HAP-1 (cell line): ENCODE measurements around the gene PRSS53.
A peak's percentile ranks its signal among the peaks of the same experiment; 100 is the strongest.

Experiments
- DNase-seq, 2 experiments: peaks; one replicate each; pipeline ENCODE4 v3.0.0-alpha.2; 2016 to 2020; ENCODE audit warnings: low spot score in 2 of 2
- H3K27me3 ChIP-seq: fragments of 250-450 bp; sonication (Bioruptor Pico); 2 replicates; pipeline ENCODE4 v1.5.1; 2020; ENCODE audit warnings: low read depth, mild to moderate bottlenecking, moderate library complexity
- H3K36me3 ChIP-seq: fragments of 250-450 bp; sonication (Bioruptor Pico); replicated peaks from 2 replicates; pipeline ENCODE4 v1.5.1; 2020; ENCODE audit warnings: mild to moderate bottlenecking
- H3K4me1 ChIP-seq: fragments of 250-450 bp; sonication (Bioruptor Pico); 2 replicates; pipeline ENCODE4 v1.5.1; 2020; ENCODE audit warnings: mild to moderate bottlenecking
- H3K4me3 ChIP-seq: fragments of 250-450 bp; sonication (Bioruptor Pico); 2 replicates; pipeline ENCODE4 v1.5.1; 2020; ENCODE audit warnings: mild to moderate bottlenecking, moderate library complexity
- H3K9me3 ChIP-seq: fragments of 250-450 bp; sonication (Bioruptor Pico); 2 replicates; pipeline ENCODE4 v1.5.1; 2020; ENCODE audit warnings: mild to moderate bottlenecking, moderate library complexity
- in situ Hi-C: fragments of 300-500 bp; cut with MboI; formaldehyde crosslinking; loops from 3 replicates; pipeline ENCODE4 v1.14.3; 2020; ENCODE audit warnings: low sequenced_read_pairs, inconsistent platforms, mixed read lengths

The PRSS53 gene

DNA sequence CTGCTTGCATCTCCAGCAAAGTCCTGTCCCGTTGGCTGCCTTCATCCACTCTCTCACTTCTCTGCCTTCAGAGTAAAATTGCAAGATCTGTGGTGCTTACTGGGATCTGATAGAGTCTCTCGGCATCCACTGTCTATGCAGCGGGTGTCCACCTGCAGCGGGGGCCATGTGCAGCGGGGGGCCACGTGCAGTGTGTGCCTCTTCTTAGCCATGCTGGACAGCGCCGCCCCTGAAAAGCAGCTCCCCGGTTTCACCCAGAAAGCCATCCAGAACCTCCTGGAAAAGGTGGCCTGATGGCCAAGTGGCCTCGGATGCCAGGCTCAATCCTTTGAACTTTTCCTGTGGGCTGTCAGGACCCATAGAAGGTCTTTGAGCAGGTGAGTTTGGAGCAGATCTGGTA is 45.9 kb downstream of the PRSS53 start:
- Histone ChIP-seq H3K9me3 (no peaks in the 10 kb centered on the region), H3K4me1 (no peaks in the 10 kb centered on the region), H3K4me3 (no peak overlapping the region), H3K27me3 (no peaks in the 10 kb centered on the region), H3K36me3 (no peaks in the 10 kb centered on the region)
- no peak for DNase-seq
- in situ Hi-C loops: no loop called here

DNA sequence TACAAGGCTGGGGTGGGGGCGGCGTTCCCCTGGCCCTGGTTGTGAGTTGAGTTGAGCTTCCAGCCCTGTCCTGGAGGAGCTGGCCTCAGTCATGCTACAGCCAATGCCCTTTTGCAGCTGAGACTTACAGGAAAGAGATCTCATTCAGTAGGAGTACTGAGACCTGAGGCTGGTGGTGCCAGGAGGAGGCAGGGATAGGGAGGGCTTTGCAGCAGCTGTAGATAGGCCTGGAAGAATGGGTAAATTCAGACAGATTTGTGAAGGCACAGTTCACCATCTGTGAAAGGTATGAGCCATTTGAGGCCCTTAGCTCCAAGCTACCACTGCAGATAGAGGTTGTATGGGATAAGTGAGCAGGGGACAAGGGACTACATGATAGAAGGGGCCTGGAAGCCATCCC is 49.8 kb downstream of the PRSS53 start:
- H3K4me3 ChIP-seq: no peak overlapping the region
- H3K27me3 ChIP-seq: no peaks in the 10 kb centered on the region
- H3K4me1 ChIP-seq: peaks cover 3% of the 10 kb centered on the region; the same call in 1 of the 2 replicates
- no peaks in the 10 kb centered on the region for H3K36me3 ChIP-seq
- in situ Hi-C loops: no loop called here
- H3K9me3 ChIP-seq: no peaks in the 10 kb centered on the region
- no peak for DNase-seq

DNA sequence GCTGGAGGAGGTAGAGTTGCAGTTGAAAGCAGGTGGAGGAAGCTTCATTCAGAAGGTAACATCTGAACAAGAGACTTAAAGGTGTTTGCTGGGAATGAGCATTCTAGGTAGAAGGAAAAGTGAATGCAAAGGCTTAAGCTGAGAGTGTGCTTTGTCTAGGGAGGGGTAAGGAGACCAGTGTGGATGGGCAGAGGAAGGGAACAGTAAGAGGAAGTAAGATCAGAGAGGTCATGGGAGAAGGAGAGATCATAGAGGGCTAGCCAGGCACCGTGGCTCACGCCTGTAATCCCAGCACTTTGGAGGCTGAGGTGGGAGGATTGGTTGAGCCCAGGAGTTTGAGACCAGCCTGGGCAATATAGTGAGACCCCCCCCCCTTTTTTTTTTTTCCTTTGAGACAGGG is 52.1 kb downstream of the PRSS53 start:
- H3K4me1 ChIP-seq: peaks cover 6% of the 10 kb centered on the region
- no peaks in the 10 kb centered on the region for H3K36me3 ChIP-seq
- no peaks in the 10 kb centered on the region for H3K9me3 ChIP-seq
- H3K27me3 ChIP-seq: no peaks in the 10 kb centered on the region
- in situ Hi-C loops: no loop called here
- no peak overlapping the region for H3K4me3 ChIP-seq
- no peak for DNase-seq

DNA sequence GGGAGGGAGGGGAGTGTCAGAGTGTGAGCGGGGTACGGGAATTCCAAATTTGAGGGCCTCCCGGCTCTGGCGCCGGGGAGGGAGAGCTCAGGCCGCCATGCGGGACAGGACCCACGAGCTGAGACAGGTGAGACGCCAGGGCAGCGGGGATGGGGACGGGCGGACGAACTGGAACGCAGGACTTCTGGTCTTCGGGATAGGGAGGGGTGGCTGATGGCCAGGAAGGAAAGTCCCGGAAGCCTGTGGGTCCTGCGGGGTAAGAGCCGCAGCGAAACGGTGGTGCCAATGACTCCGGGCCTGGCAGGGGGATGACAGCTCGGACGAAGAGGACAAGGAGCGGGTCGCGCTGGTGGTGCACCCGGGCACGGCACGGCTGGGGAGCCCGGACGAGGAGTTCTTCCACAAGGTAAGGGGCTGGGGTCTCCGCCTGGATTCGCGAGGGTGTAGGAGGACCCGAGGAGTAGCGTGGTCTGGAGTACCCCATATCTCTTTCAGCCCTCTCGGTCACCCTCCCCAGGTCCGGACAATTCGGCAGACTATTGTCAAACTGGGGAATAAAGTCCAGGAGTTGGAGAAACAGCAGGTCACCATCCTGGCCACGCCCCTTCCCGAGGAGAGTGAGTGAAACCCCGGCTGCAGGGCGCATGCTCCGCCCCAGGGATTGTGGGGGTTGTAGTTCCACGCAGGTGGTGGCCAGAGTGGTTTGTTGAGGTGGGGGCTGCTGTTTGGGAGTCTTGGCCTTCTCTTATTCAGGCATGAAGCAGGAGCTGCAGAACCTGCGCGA is 54.8 kb downstream of the PRSS53 start:
- Histone ChIP-seq H3K9me3 (no peaks in the 10 kb centered on the region), H3K4me3 (peak overlapping the region; percentile 68), H3K27me3 (no peaks in the 10 kb centered on the region), H3K4me1 (peaks cover 6% of the 10 kb centered on the region), H3K36me3 (no peaks in the 10 kb centered on the region)
- peak; percentile 79 to 93 for DNase-seq
- in situ Hi-C loops: no loop called here
